H1 (cell line): ENCODE measurements around the gene VSTM2L. TPM values are rescaled to one million over a fixed set of nuclear protein-coding genes. Genes with fewer than 3 reads are reported as not detected.

ENCODE experiments used
- CTBP2 ChIP-seq: IDR thresholded peaks from 2 replicates; pipeline ENCODE4 v1.7.0; 2011; ENCODE audit warnings: borderline replicate concordance, mild to moderate bottlenecking, moderate library complexity, mixed read lengths, low read length; ENCODE audit not compliant: insufficient read depth, insufficient read length
- EZH2 ChIP-seq: fragments of 200-600 bp; sonication (generic); IDR thresholded peaks from 2 replicates; pipeline ENCODE4 v1.7.1; 2012; ENCODE audit warnings: low read depth, mild to moderate bottlenecking, moderate library complexity, low read length, inconsistent platforms; ENCODE audit not compliant: severe bottlenecking
- KDM4A ChIP-seq: IDR thresholded peaks from one replicate; pipeline ENCODE4 v1.7.1; 2012; ENCODE audit warnings: low read depth, mild to moderate bottlenecking, moderate library complexity, low read length, inconsistent platforms; ENCODE audit not compliant: severe bottlenecking
- POU5F1 ChIP-seq: IDR thresholded peaks from 2 replicates; pipeline ENCODE4 v1.6.1; 2011; ENCODE audit warnings: low read depth, mild to moderate bottlenecking, low read length, moderate library complexity
- RBBP5 ChIP-seq: IDR thresholded peaks from 2 replicates; pipeline ENCODE4 v1.7.1; 2012; ENCODE audit warnings: low read depth, mild to moderate bottlenecking, inconsistent platforms, low read length, moderate library complexity, borderline replicate concordance
- SAP30 ChIP-seq: fragments of 300-600 bp; sonication (generic); IDR thresholded peaks from 2 replicates; pipeline ENCODE4 v1.7.1; 2012; ENCODE audit warnings: low read length, moderate library complexity, mild to moderate bottlenecking, inconsistent platforms; ENCODE audit not compliant: insufficient read depth, insufficient replicate concordance
- ZNF274 ChIP-seq: IDR thresholded peaks from 2 replicates; pipeline ENCODE4 v1.7.0; 2012; ENCODE audit warnings: low read length, borderline replicate concordance; ENCODE audit errors: extremely low read depth
- polyA plus RNA-seq, 7 experiments: library from polyadenylated mRNA; depleted of rRNA in 3 of 7; stranded (reverse) in 5 of 7; unstranded in 2 of 7; fragments of >200 nt in 5 of 7; fragments of 200-250 nt in 2 of 7; gene quantifications; 1 replicate in 5 of 7; 2 replicates in 1 of 7; 4 replicates in 1 of 7; pipeline versions ENCODE4 v1.2.1 to v1.2.3, GENCODE V29; 2011 to 2013; ENCODE audit warnings: missing spikeins in 2 of 7, mixed read lengths in 2 of 7
- total RNA-seq: library from RNA; stranded (reverse); fragmentation: NEBNext Ultra II Directional; extraction: Animal tissue kit (Norgen Biotek cat#: 25700); gene quantifications from 2 replicates; pipeline ENCODE4 v1.2.1, GENCODE V29; 2021
- TF ChIP-seq, protein P1 (sequence below): fragments of 300-600 bp; sonication (generic); IDR thresholded peaks from 2 replicates; pipeline ENCODE4 v1.7.1; 2012; ENCODE audit warnings: low read length, moderate library complexity, mild to moderate bottlenecking, inconsistent platforms; ENCODE audit not compliant: insufficient replicate concordance

The VSTM2L gene
- total and polyA plus RNA-seq, 2 of the 8 experiments (the other 6 are each of a cell fraction or from before 2014, with no cell fraction given) = 1.3 to 3.2 TPM

DNA sequence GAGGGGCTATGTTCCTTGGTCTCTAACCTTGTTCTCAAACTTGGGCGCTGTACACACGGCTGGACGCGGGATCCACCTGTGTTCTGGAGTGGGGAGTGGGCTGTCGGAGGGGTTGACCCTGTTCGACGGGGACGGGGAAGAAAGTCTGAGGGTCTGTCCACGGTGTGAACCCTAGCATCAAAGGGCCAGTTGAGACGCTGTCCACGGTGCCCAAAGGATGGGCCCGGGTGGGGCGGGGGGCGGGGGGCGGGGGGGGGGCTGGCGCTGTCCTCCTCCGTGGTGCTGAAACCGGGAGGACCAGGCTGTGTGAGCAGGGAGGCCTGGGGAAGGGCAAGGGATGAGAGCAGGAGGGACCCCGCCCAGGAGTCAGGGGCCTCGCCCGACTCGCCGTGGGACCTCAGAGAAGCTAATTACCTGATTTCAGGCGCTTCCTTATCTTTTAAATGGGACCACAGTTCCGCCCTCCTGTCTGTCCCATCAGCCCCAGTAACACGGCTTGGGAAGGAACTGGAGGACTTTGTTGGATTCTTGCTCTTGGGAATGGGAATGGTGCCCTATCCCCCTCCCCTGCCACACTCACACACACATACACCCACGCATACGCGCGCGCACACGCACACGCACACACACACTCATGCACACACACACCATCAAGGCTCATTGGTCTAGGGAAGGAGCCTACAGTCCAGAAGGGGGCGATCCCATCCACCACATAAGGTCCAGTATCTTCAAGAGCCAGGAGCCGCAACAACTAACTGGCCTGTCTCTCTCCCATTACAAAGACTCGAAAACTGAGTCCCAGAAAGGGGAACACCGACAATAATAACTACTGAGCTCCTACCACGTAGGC lies 1.0 kb upstream of the VSTM2L start (continued):
- TF ChIP-seq, protein P1, sequence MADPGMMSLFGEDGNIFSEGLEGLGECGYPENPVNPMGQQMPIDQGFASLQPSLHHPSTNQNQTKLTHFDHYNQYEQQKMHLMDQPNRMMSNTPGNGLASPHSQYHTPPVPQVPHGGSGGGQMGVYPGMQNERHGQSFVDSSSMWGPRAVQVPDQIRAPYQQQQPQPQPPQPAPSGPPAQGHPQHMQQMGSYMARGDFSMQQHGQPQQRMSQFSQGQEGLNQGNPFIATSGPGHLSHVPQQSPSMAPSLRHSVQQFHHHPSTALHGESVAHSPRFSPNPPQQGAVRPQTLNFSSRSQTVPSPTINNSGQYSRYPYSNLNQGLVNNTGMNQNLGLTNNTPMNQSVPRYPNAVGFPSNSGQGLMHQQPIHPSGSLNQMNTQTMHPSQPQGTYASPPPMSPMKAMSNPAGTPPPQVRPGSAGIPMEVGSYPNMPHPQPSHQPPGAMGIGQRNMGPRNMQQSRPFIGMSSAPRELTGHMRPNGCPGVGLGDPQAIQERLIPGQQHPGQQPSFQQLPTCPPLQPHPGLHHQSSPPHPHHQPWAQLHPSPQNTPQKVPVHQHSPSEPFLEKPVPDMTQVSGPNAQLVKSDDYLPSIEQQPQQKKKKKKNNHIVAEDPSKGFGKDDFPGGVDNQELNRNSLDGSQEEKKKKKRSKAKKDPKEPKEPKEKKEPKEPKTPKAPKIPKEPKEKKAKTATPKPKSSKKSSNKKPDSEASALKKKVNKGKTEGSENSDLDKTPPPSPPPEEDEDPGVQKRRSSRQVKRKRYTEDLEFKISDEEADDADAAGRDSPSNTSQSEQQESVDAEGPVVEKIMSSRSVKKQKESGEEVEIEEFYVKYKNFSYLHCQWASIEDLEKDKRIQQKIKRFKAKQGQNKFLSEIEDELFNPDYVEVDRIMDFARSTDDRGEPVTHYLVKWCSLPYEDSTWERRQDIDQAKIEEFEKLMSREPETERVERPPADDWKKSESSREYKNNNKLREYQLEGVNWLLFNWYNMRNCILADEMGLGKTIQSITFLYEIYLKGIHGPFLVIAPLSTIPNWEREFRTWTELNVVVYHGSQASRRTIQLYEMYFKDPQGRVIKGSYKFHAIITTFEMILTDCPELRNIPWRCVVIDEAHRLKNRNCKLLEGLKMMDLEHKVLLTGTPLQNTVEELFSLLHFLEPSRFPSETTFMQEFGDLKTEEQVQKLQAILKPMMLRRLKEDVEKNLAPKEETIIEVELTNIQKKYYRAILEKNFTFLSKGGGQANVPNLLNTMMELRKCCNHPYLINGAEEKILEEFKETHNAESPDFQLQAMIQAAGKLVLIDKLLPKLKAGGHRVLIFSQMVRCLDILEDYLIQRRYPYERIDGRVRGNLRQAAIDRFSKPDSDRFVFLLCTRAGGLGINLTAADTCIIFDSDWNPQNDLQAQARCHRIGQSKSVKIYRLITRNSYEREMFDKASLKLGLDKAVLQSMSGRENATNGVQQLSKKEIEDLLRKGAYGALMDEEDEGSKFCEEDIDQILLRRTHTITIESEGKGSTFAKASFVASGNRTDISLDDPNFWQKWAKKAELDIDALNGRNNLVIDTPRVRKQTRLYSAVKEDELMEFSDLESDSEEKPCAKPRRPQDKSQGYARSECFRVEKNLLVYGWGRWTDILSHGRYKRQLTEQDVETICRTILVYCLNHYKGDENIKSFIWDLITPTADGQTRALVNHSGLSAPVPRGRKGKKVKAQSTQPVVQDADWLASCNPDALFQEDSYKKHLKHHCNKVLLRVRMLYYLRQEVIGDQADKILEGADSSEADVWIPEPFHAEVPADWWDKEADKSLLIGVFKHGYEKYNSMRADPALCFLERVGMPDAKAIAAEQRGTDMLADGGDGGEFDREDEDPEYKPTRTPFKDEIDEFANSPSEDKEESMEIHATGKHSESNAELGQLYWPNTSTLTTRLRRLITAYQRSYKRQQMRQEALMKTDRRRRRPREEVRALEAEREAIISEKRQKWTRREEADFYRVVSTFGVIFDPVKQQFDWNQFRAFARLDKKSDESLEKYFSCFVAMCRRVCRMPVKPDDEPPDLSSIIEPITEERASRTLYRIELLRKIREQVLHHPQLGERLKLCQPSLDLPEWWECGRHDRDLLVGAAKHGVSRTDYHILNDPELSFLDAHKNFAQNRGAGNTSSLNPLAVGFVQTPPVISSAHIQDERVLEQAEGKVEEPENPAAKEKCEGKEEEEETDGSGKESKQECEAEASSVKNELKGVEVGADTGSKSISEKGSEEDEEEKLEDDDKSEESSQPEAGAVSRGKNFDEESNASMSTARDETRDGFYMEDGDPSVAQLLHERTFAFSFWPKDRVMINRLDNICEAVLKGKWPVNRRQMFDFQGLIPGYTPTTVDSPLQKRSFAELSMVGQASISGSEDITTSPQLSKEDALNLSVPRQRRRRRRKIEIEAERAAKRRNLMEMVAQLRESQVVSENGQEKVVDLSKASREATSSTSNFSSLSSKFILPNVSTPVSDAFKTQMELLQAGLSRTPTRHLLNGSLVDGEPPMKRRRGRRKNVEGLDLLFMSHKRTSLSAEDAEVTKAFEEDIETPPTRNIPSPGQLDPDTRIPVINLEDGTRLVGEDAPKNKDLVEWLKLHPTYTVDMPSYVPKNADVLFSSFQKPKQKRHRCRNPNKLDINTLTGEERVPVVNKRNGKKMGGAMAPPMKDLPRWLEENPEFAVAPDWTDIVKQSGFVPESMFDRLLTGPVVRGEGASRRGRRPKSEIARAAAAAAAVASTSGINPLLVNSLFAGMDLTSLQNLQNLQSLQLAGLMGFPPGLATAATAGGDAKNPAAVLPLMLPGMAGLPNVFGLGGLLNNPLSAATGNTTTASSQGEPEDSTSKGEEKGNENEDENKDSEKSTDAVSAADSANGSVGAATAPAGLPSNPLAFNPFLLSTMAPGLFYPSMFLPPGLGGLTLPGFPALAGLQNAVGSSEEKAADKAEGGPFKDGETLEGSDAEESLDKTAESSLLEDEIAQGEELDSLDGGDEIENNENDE = no peak
- TF ChIP-seq CTBP2 (no peak), ZNF274 (no peak), KDM4A (no peak), EZH2 (no peak), POU5F1 (no peak), RBBP5 (no peak), SAP30 (no peak)
